WTC11 (cell line): ENCODE data around the gene CDC6. TPM values are rescaled to one million over a fixed set of nuclear protein-coding genes. Genes with fewer than 3 reads are reported as not detected.

Experiments used
- ATAC-seq: fragments of 200-7000 bp; cut with Tn5 transposase; 2 replicates; pipeline ENCODE4 v1.10.0; 2021; ENCODE audit warnings: mild to moderate bottlenecking, moderate library complexity
- CTCF ChIA-PET: fragments of 300-600 bp; sonication (Branson Sonifier 250); formaldehyde crosslinking; loops from one replicate; lab custom pipeline; 2021; ENCODE audit warnings: antibody characterized with exemption; lab: Charles Lee
- POLR2A ChIA-PET: fragments of 350-600 bp; sonication (Branson Sonifier 250); formaldehyde crosslinking; loops from one replicate; lab custom pipeline; 2021; ENCODE audit warnings: antibody characterized with exemption; lab: Charles Lee
- DNase-seq: peaks from one replicate; pipeline ENCODE4 v3.0.0; 2021; ENCODE audit warnings: low spot score
- H3K27ac Mint-ChIP-seq: 2 replicates; pipeline ENCODE4 v1.8.0; 2021; ENCODE audit warnings: mixed read lengths
- H3K27me3 Mint-ChIP-seq: 2 replicates; pipeline ENCODE4 v1.8.0; 2021; ENCODE audit warnings: low read depth, mild to moderate bottlenecking, moderate library complexity, mixed read lengths
- H3K36me3 Mint-ChIP-seq: 2 replicates; pipeline ENCODE4 v1.8.0; 2021; ENCODE audit warnings: mixed read lengths
- H3K4me1 Mint-ChIP-seq: 2 replicates; pipeline ENCODE4 v1.8.0; 2022; ENCODE audit warnings: mixed read lengths
- H3K4me3 Mint-ChIP-seq: 2 replicates; pipeline ENCODE4 v1.8.0; 2021; ENCODE audit warnings: mild to moderate bottlenecking, moderate library complexity, mixed read lengths
- H3K9me3 Mint-ChIP-seq: 2 replicates; pipeline ENCODE4 v1.8.0; 2021; ENCODE audit warnings: mixed read lengths
- AR ChIP-seq: fragments of 250-450 bp; sonication (Bioruptor Pico); IDR thresholded peaks from 2 replicates; pipeline ENCODE4 v1.9.0; 2021; ENCODE audit warnings: mild to moderate bottlenecking
- ARID4B ChIP-seq: sonication (generic); formaldehyde crosslinking; IDR thresholded peaks from 2 replicates; pipeline ENCODE4 v1.8.0; 2023; ENCODE audit warnings: missing genetic modification reagents, mild to moderate bottlenecking, borderline replicate concordance
- ATF1 ChIP-seq: sonication (generic); formaldehyde crosslinking; IDR thresholded peaks from 2 replicates; pipeline ENCODE4 v1.8.1; 2023; ENCODE audit warnings: mild to moderate bottlenecking, moderate library complexity, missing genetic modification reagents
- ATF2 ChIP-seq: sonication (generic); formaldehyde crosslinking; IDR thresholded peaks from 2 replicates; pipeline ENCODE4 v1.8.1; 2022; ENCODE audit warnings: low read depth, missing genetic modification reagents, borderline replicate concordance
- ATF6 ChIP-seq: sonication (generic); formaldehyde crosslinking; IDR thresholded peaks from 2 replicates; pipeline ENCODE4 v1.8.1; 2023; ENCODE audit warnings: mild to moderate bottlenecking, missing genetic modification reagents
- CBFB ChIP-seq: sonication (generic); formaldehyde crosslinking; IDR thresholded peaks from 2 replicates; pipeline ENCODE4 v1.8.1; 2022; ENCODE audit warnings: mild to moderate bottlenecking, low read depth, missing genetic modification reagents
- E2F5 ChIP-seq: sonication (generic); formaldehyde crosslinking; IDR thresholded peaks from 2 replicates; pipeline ENCODE4 v1.8.1; 2022; ENCODE audit warnings: mild to moderate bottlenecking, moderate library complexity, missing genetic modification reagents
- FOXP1 ChIP-seq: sonication (generic); formaldehyde crosslinking; IDR thresholded peaks from 2 replicates; pipeline ENCODE4 v1.8.0; 2022; ENCODE audit warnings: missing genetic modification reagents, mild to moderate bottlenecking, moderate library complexity, borderline replicate concordance
- PRRX2 ChIP-seq: fragments of 250-450 bp; sonication (Bioruptor Pico); IDR thresholded peaks from 2 replicates; pipeline ENCODE4 v1.8.0; 2021; ENCODE audit warnings: mild to moderate bottlenecking
- RELA ChIP-seq: sonication (generic); formaldehyde crosslinking; IDR thresholded peaks from 2 replicates; pipeline ENCODE4 v1.8.1; 2022; ENCODE audit warnings: missing genetic modification reagents, mild to moderate bottlenecking, borderline replicate concordance
- SMAD3 ChIP-seq: sonication (generic); formaldehyde crosslinking; IDR thresholded peaks from 2 replicates; pipeline ENCODE4 v1.8.0; 2022; ENCODE audit warnings: missing genetic modification reagents, mild to moderate bottlenecking, borderline replicate concordance
- SMAD4 ChIP-seq: sonication (generic); formaldehyde crosslinking; IDR thresholded peaks from 2 replicates; pipeline ENCODE4 v1.8.0; 2022; ENCODE audit warnings: mild to moderate bottlenecking, missing genetic modification reagents
- SOX15 ChIP-seq: fragments of 250-450 bp; sonication (Bioruptor Pico); IDR thresholded peaks from 2 replicates; pipeline ENCODE4 v1.9.0; 2021; ENCODE audit warnings: mild to moderate bottlenecking
- SP1 ChIP-seq: sonication (generic); formaldehyde crosslinking; conservative IDR thresholded peaks from 2 replicates; pipeline ENCODE4 v1.8.1; 2022; ENCODE audit warnings: missing genetic modification reagents
- ZNF219 ChIP-seq: sonication (generic); formaldehyde crosslinking; IDR thresholded peaks from 2 replicates; pipeline ENCODE4 v1.8.0; 2023; ENCODE audit warnings: missing genetic modification reagents, mild to moderate bottlenecking, borderline replicate concordance
- ZNF416 ChIP-seq: fragments of 250-450 bp; sonication (Bioruptor Pico); IDR thresholded peaks from 2 replicates; pipeline ENCODE4 v1.9.0; 2021; ENCODE audit warnings: mild to moderate bottlenecking, inconsistent platforms
- ZNF671 ChIP-seq: fragments of 250-450 bp; sonication (Bioruptor Pico); IDR thresholded peaks from 2 replicates; pipeline ENCODE4 v1.8.0; 2021; ENCODE audit warnings: mild to moderate bottlenecking
- total RNA-seq: library from RNA; stranded (reverse); gene quantifications from 3 replicates; pipeline ENCODE4 v1.2.3, GENCODE V29; 2021

The CDC6 gene
- total RNA-seq, 1 experiment from 2014 or later, result 125 TPM

GRCh38 chr17:40313668-40314583, 26.2 kb downstream of the CDC6 start (continued):
- TF ChIP-seq E2F5 (no peak), ZNF416 (no peak)

GRCh38 chr17:40314584-40314956, 26.9 kb downstream of the CDC6 start:
- Mint-ChIP-seq H3K27ac (no peak overlapping the region), H3K4me3 (no peak overlapping the region), H3K9me3 (no peaks in the 10 kb centered on the region), H3K4me1 (peaks cover 69% of the 10 kb centered on the region), H3K36me3 (no peaks in the 10 kb centered on the region), H3K27me3 (peaks cover 22% of the 10 kb centered on the region)
- POLR2A ChIA-PET, result no interaction called here
- DNase-seq, result peak; percentile 4
- TF ChIP-seq SP1 (CRISPR knock-in tag) (no peak), CBFB (CRISPR knock-in tag) (no peak)
- CTCF ChIA-PET, result interaction anchor here (2.3 to 3.5 kb wide), 2 partner anchors 39 to 40 kb away, joined by 12 to 106 read pairs; no protein-coding TSS in a partner anchor
- ATAC-seq, result no peak

- no peaks in the 10 kb centered on the region for H3K36me3 Mint-ChIP-seq
- CTCF ChIA-PET, result interaction anchor here (1.4 to 3.5 kb wide), 6 partner anchors 8 to 96 kb away, joined by 5 to 117 read pairs (median 43); partner anchors contain the start of genes RARA and WIPF2
- H3K4me1 Mint-ChIP-seq, result peaks cover 69% of the 10 kb centered on the region
- no peaks in the 10 kb centered on the region for H3K9me3 Mint-ChIP-seq
- H3K4me3 Mint-ChIP-seq, result no peak overlapping the region
- H3K27me3 Mint-ChIP-seq, result peaks cover 22% of the 10 kb centered on the region
- no peak overlapping the region for H3K27ac Mint-ChIP-seq
- POLR2A ChIA-PET, result interaction anchor here (0.9 kb wide), 1 partner anchor 8 kb away, joined by 3 read pairs; no protein-coding TSS in a partner anchor
- TF ChIP-seq SMAD3 (CRISPR knock-in tag) (no peak), ATF2 (CRISPR knock-in tag) (no peak), RELA (CRISPR knock-in tag) (no peak), SMAD4 (CRISPR knock-in tag) (no peak), AR (CRISPR knock-in tag) (no peak), ZNF671 (CRISPR knock-in tag) (no peak), ZNF219 (CRISPR knock-in tag) (no peak), ATF6 (CRISPR knock-in tag) (no peak), FOXP1 (no peak), ARID4B (CRISPR knock-in tag) (no peak), PRRX2 (no peak), SOX15 (CRISPR knock-in tag) (no peak), ATF1 (CRISPR knock-in tag) (no peak), ZNF416 (no peak)
- DNase-seq, result peak; percentile 7
- no peak for ATAC-seq
Observed at GRCh38 chr17:40315206-40315605, 27.5 kb downstream of the CDC6 start.
